ENCODE data around the gene CDH4. TPM values are rescaled to one million over a fixed set of nuclear protein-coding genes. Genes with fewer than 3 reads are reported as not detected.

The CDH4 gene
- total RNA-seq, 1 donor from 2014 or later = 12.1 TPM

GRCh38 chr20:61522498-61523090 is 270.5 kb downstream of the CDH4 start:
- no peak for TF ChIP-seq CTCF (IDR thresholded peaks at IDR 0.05; ENCODE audit: insufficient read depth, low read length, severe bottlenecking)
- no peaks in the 10 kb centered on the region for H3K27me3 ChIP-seq (ENCODE audit: control insufficient read depth, insufficient read depth, low read length)
- DNase-seq (ENCODE audit: low read depth) = no peak
- FAIRE-seq = no peak
- H3K4me3 ChIP-seq (ENCODE audit: low read depth, low read length) = no peak overlapping the region
- no peaks in the 10 kb centered on the region for H3K36me3 ChIP-seq (ENCODE audit: control insufficient read depth, insufficient read depth, low read length)

- Histone ChIP-seq H3K36me3 (ENCODE audit: control insufficient read depth, insufficient read depth, low read length) (no peaks in the 10 kb centered on the region), H3K27me3 (ENCODE audit: control insufficient read depth, insufficient read depth, low read length) (no peaks in the 10 kb centered on the region), H3K4me3 (ENCODE audit: low read depth, low read length) (no peak overlapping the region)
- no peak for DNase-seq (ENCODE audit: low read depth)
- no peak for FAIRE-seq
- TF ChIP-seq CTCF (IDR thresholded peaks at IDR 0.05; ENCODE audit: insufficient read depth, low read length, severe bottlenecking) = no peak
Measured at GRCh38 chr20:61523145-61523544, 271.1 kb downstream of the CDH4 start.

- DNase-seq (ENCODE audit: low read depth) (no peak), FAIRE-seq (no peak)
- Histone ChIP-seq H3K36me3 (ENCODE audit: control insufficient read depth, insufficient read depth, low read length) (no peaks in the 10 kb centered on the region), H3K27me3 (ENCODE audit: control insufficient read depth, insufficient read depth, low read length) (no peaks in the 10 kb centered on the region), H3K4me3 (ENCODE audit: low read depth, low read length) (no peak overlapping the region)
- no peak for TF ChIP-seq CTCF (IDR thresholded peaks at IDR 0.05; ENCODE audit: insufficient read depth, low read length, severe bottlenecking)
Measured at GRCh38 chr20:61524951-61525666, 273.0 kb downstream of the CDH4 start.

DNA sequence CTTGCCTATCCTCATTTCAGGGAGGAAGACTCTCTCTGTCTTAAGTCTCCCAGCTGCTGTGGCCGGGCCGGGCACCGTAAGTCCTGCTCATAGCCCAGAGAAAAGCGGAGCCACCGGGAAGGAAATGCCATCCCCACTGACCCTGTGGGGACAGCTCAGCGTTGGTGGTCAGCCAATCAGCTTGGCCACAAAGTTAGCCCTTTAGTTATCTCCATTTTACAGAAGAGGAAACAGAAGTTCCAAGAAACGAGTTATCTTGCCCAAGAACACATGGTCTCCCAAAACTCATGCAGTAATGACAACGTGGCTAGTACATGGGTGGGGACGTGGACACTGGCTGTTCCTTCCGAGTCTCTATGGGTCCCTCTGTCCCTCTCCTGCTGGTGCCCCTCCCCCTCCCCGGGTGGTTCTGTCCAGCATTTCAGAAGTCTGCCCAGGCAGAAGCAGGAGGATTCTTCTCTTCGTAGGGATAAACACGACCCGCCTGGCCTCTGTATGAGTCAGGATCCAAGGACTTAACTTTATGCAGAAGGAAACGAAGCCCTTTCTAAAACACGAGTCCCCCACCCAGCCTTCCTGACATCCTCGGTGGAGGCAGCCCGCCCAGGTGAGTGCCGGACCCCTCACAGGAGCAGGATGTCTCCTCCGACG is 273.8 kb downstream of the CDH4 start:
- TF ChIP-seq CTCF (IDR thresholded peaks at IDR 0.05; ENCODE audit: insufficient read depth, low read length, severe bottlenecking) = no peak
- H3K36me3 ChIP-seq (ENCODE audit: control insufficient read depth, insufficient read depth, low read length) = no peaks in the 10 kb centered on the region
- no peaks in the 10 kb centered on the region for H3K27me3 ChIP-seq (ENCODE audit: control insufficient read depth, insufficient read depth, low read length)
- FAIRE-seq (no peak), DNase-seq (ENCODE audit: low read depth) (no peak)
- H3K4me3 ChIP-seq (ENCODE audit: low read depth, low read length) = no peak overlapping the region

- FAIRE-seq (no peak), DNase-seq (ENCODE audit: low read depth) (no peak)
- H3K4me3 ChIP-seq (ENCODE audit: low read depth, low read length) = no peak overlapping the region
- H3K27me3 ChIP-seq (ENCODE audit: control insufficient read depth, insufficient read depth, low read length) = no peaks in the 10 kb centered on the region
- H3K36me3 ChIP-seq (ENCODE audit: control insufficient read depth, insufficient read depth, low read length) = no peaks in the 10 kb centered on the region
- TF ChIP-seq CTCF (IDR thresholded peaks at IDR 0.05; ENCODE audit: insufficient read depth, low read length, severe bottlenecking) = no peak
Measured at GRCh38 chr20:61526907-61527306, 274.8 kb downstream of the CDH4 start.
